HepG2 (cell line): Measurements from ENCODE around the gene RASIP1. TPM values are rescaled to one million over a fixed set of nuclear protein-coding genes. Genes with fewer than 3 reads are reported as not detected.

Source experiments
- AGO1 ChIP-seq: fragments of 200-400 bp; formaldehyde crosslinking; IDR thresholded peaks from 2 replicates; pipeline ENCODE4 v1.6.1; 2017; ENCODE audit warnings: mild to moderate bottlenecking, low read depth, low read length, moderate library complexity; ENCODE audit not compliant: poor library complexity, severe bottlenecking
- GATAD2A ChIP-seq: IDR thresholded peaks from 2 replicates; pipeline ENCODE4 v1.6.1; 2016
- KLF11 ChIP-seq: IDR thresholded peaks from 2 replicates; pipeline ENCODE4 v1.6.1; 2016; ENCODE audit warnings: missing compliant biosample characterization
- KMT2A ChIP-seq: sonication (generic); formaldehyde crosslinking; IDR thresholded peaks from 2 replicates; pipeline ENCODE4 v1.4.0; 2020; ENCODE audit warnings: missing genetic modification reagents
- LCORL ChIP-seq, 2 experiments: fragments of 450-650 bp in 1 of 2; sonication (generic) in 1 of 2; formaldehyde crosslinking in 1 of 2; IDR thresholded peaks; 2 replicates each; pipeline versions ENCODE4 v1.5.0 to v1.6.1; 2017 to 2020; ENCODE audit warnings: antibody characterized with exemption in 1 of 2, missing genetic modification reagents in 1 of 2
- MAF1 ChIP-seq: sonication (generic); formaldehyde crosslinking; IDR thresholded peaks from 2 replicates; pipeline ENCODE4 v1.5.0; 2020; ENCODE audit warnings: missing genetic modification reagents, borderline replicate concordance
- NBN ChIP-seq: fragments of 450-650 bp; conservative IDR thresholded peaks from 2 replicates; pipeline ENCODE4 v1.6.1; 2017
- NFYC ChIP-seq: IDR thresholded peaks from 2 replicates; pipeline ENCODE4 v1.6.1; 2016; ENCODE audit warnings: missing genetic modification reagents, missing compliant biosample characterization
- RFX5 ChIP-seq: IDR thresholded peaks from 2 replicates; pipeline ENCODE4 v1.6.1; 2011; ENCODE audit warnings: low read depth, low read length, improper control_type of control experiment
- RXRA ChIP-seq: sonication (generic); formaldehyde crosslinking; IDR thresholded peaks from 2 replicates; pipeline ENCODE4 v1.5.1; 2020; ENCODE audit warnings: missing genetic modification reagents
- ZC3H4 ChIP-seq: sonication (generic); formaldehyde crosslinking; IDR thresholded peaks from 2 replicates; pipeline ENCODE4 v1.4.0; 2020; ENCODE audit warnings: missing genetic modification reagents, borderline replicate concordance
- ZNF10 ChIP-seq: sonication (generic); formaldehyde crosslinking; IDR thresholded peaks from 2 replicates; pipeline ENCODE4 v1.4.0; 2020; ENCODE audit warnings: mild to moderate bottlenecking, low read depth, missing genetic modification reagents, borderline replicate concordance
- ZNF607 ChIP-seq: sonication (generic); formaldehyde crosslinking; IDR thresholded peaks from 2 replicates; pipeline ENCODE4 v1.5.1; 2020; ENCODE audit warnings: missing genetic modification reagents, mild to moderate bottlenecking, borderline replicate concordance
- ZNF788 ChIP-seq: sonication (generic); formaldehyde crosslinking; IDR thresholded peaks from 2 replicates; pipeline ENCODE4 v1.5.0; 2020; ENCODE audit warnings: mild to moderate bottlenecking, missing genetic modification reagents, borderline replicate concordance
- ZZZ3 ChIP-seq: sonication (generic); formaldehyde crosslinking; IDR thresholded peaks from 2 replicates; pipeline ENCODE4 v1.4.0; 2020; ENCODE audit warnings: missing genetic modification reagents, mild to moderate bottlenecking, borderline replicate concordance
- polyA plus RNA-seq, 8 experiments: library from polyadenylated mRNA; depleted of rRNA in 3 of 8; stranded (reverse) in 7 of 8; unstranded in 1 of 8; fragments of >200 nt; fragmentation: Illumina TruSeq in 4 of 8; extraction: Trizol in 4 of 8; gene quantifications; 2 replicates each; pipeline versions ENCODE4 v1.2.1 to v1.2.3, GENCODE V29; 2011 to 2016; ENCODE audit warnings: low read depth in 4 of 8, missing spikeins in 1 of 8, mixed read lengths in 1 of 8; ENCODE audit not compliant: insufficient read depth in 1 of 8
- total RNA-seq, 5 experiments: library from RNA; depleted of rRNA; stranded (reverse); fragments of >200 nt; fragmentation: Illumina TruSeq; extraction: Trizol; gene quantifications; 2 replicates each; pipeline ENCODE4 v1.2.3, GENCODE V29; 2016; ENCODE audit warnings: low read depth in 1 of 5
- TF ChIP-seq, protein P1 (sequence below): sonication (generic); formaldehyde crosslinking; conservative IDR thresholded peaks from 2 replicates; pipeline ENCODE4 v1.5.0; 2020; ENCODE audit warnings: missing genetic modification reagents
- TF ChIP-seq, protein P2 (sequence below): IDR thresholded peaks from 2 replicates; pipeline ENCODE4 v1.6.1; 2016
- TF ChIP-seq, protein P3 (sequence below): sonication (generic); formaldehyde crosslinking; IDR thresholded peaks from 2 replicates; pipeline ENCODE4 v1.5.0; 2020; ENCODE audit warnings: mild to moderate bottlenecking, missing genetic modification reagents, borderline replicate concordance
- TF ChIP-seq, protein P4 (sequence below): IDR thresholded peaks from 2 replicates; pipeline ENCODE4 v1.6.1; 2016; ENCODE audit warnings: mild to moderate bottlenecking
- TF ChIP-seq, protein P5 (sequence below): sonication (generic); formaldehyde crosslinking; IDR thresholded peaks from 2 replicates; pipeline ENCODE4 v1.8.0; 2022; ENCODE audit warnings: missing genetic modification reagents, mild to moderate bottlenecking, borderline replicate concordance

RASIP1 gene
- total and polyA plus RNA-seq, 2 of the 13 experiments (the other 11 are each of a cell fraction or from before 2014, with no cell fraction given), result 0.44 to 0.58 TPM

DNA sequence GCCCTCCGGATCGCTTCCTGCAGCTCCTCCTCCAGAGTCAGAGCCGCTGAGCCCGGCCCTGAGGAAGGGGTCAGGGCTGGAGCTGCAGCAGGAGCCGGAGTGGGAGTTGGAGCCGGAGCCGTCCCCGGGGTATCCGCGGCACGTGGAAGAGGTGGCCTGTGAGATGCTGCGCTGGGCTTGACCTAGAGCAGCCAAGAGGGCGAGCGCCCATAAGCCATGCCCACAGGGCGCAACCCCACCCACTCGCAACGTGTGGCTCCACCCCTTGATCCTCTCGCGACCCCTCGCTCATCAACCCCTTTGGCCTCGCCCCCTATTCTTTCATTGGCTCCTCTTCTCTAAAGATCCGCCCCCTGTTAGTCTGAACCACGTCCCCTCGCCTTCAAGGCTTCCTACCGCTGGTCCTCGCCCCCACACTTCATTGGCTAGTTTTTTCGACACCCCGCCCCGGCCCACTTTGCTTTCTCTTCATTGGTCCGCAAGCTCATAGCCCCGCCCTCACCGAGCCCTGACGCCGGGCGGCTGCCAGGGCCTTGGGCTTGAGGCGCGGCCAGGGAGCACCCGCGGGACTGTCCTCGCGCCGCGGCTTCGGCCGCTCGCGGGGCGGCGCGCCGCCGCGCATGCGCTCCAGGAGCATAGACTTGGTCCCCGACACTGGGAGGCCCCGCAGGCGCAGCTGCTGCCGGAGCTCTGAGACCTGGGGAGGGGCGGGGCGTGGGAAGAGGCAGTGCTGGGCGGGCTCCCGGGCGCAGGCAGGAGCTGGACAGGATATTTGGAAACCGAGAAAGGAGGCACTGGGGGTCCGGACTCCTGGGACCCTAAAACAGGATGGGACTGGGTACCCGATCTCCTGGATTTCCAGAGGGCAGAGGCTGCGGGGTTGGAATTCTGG, 26.3 kb downstream of the RASIP1 start (continued):
- TF ChIP-seq ZNF788 (CRISPR knock-in tag) (0 out of 2 replicates have a peak, but pooled peaks have one; percentile 29), RFX5 (peak; percentile 34), ZNF10 (no peak), GATAD2A (CRISPR knock-in tag) (peak; percentile 46), LCORL (IDR thresholded peaks at IDR 0.05) (no peak), LCORL (CRISPR knock-in tag; IDR thresholded peaks at IDR 0.05) (peak; percentile 51; the same call in 1 of the 2 replicates), NBN (no peak), KMT2A (0 out of 2 replicates have a peak, but pooled peaks have one; percentile 29), RXRA (CRISPR knock-in tag) (peak; percentile 66), ZC3H4 (CRISPR knock-in tag) (no peak), MAF1 (CRISPR knock-in tag) (no peak), ZNF607 (peak; percentile 73; the same call in 1 of the 2 replicates), KLF11 (CRISPR knock-in tag) (0 out of 2 replicates have a peak, but pooled peaks have one; percentile 42), ZZZ3 (CRISPR knock-in tag) (no peak), AGO1 (peak; percentile 61), NFYC (CRISPR knock-in tag) (peak; percentile 88)
- TF ChIP-seq, protein P1, sequence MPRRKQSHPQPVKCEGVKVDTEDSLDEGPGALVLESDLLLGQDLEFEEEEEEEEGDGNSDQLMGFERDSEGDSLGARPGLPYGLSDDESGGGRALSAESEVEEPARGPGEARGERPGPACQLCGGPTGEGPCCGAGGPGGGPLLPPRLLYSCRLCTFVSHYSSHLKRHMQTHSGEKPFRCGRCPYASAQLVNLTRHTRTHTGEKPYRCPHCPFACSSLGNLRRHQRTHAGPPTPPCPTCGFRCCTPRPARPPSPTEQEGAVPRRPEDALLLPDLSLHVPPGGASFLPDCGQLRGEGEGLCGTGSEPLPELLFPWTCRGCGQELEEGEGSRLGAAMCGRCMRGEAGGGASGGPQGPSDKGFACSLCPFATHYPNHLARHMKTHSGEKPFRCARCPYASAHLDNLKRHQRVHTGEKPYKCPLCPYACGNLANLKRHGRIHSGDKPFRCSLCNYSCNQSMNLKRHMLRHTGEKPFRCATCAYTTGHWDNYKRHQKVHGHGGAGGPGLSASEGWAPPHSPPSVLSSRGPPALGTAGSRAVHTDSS (CRISPR knock-in tag), result no peak
- TF ChIP-seq, protein P2, sequence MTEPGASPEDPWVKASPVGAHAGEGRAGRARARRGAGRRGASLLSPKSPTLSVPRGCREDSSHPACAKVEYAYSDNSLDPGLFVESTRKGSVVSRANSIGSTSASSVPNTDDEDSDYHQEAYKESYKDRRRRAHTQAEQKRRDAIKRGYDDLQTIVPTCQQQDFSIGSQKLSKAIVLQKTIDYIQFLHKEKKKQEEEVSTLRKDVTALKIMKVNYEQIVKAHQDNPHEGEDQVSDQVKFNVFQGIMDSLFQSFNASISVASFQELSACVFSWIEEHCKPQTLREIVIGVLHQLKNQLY, result peak; percentile 17; the same call in 1 of the 2 replicates
- TF ChIP-seq, protein P3, sequence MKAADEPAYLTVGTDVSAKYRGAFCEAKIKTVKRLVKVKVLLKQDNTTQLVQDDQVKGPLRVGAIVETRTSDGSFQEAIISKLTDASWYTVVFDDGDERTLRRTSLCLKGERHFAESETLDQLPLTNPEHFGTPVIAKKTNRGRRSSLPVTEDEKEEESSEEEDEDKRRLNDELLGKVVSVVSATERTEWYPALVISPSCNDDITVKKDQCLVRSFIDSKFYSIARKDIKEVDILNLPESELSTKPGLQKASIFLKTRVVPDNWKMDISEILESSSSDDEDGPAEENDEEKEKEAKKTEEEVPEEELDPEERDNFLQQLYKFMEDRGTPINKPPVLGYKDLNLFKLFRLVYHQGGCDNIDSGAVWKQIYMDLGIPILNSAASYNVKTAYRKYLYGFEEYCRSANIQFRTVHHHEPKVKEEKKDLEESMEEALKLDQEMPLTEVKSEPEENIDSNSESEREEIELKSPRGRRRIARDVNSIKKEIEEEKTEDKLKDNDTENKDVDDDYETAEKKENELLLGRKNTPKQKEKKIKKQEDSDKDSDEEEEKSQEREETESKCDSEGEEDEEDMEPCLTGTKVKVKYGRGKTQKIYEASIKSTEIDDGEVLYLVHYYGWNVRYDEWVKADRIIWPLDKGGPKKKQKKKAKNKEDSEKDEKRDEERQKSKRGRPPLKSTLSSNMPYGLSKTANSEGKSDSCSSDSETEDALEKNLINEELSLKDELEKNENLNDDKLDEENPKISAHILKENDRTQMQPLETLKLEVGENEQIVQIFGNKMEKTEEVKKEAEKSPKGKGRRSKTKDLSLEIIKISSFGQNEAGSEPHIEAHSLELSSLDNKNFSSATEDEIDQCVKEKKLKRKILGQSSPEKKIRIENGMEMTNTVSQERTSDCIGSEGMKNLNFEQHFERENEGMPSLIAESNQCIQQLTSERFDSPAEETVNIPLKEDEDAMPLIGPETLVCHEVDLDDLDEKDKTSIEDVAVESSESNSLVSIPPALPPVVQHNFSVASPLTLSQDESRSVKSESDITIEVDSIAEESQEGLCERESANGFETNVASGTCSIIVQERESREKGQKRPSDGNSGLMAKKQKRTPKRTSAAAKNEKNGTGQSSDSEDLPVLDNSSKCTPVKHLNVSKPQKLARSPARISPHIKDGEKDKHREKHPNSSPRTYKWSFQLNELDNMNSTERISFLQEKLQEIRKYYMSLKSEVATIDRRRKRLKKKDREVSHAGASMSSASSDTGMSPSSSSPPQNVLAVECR (CRISPR knock-in tag), result peak; percentile 30; the same call in 1 of the 2 replicates
- TF ChIP-seq, protein P4, sequence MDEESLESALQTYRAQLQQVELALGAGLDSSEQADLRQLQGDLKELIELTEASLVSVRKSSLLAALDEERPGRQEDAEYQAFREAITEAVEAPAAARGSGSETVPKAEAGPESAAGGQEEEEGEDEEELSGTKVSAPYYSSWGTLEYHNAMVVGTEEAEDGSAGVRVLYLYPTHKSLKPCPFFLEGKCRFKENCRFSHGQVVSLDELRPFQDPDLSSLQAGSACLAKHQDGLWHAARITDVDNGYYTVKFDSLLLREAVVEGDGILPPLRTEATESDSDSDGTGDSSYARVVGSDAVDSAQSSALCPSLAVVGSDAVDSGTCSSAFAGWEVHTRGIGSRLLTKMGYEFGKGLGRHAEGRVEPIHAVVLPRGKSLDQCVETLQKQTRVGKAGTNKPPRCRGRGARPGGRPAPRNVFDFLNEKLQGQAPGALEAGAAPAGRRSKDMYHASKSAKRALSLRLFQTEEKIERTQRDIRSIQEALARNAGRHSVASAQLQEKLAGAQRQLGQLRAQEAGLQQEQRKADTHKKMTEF (CRISPR knock-in tag), result peak; percentile 71; the same call in 1 of the 2 replicates
- TF ChIP-seq, protein P5, sequence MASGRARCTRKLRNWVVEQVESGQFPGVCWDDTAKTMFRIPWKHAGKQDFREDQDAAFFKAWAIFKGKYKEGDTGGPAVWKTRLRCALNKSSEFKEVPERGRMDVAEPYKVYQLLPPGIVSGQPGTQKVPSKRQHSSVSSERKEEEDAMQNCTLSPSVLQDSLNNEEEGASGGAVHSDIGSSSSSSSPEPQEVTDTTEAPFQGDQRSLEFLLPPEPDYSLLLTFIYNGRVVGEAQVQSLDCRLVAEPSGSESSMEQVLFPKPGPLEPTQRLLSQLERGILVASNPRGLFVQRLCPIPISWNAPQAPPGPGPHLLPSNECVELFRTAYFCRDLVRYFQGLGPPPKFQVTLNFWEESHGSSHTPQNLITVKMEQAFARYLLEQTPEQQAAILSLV, result no peak; the same call in 1 of the 2 replicates
